Measurements from ENCODE around the gene GJA3.

The GJA3 gene

DNA sequence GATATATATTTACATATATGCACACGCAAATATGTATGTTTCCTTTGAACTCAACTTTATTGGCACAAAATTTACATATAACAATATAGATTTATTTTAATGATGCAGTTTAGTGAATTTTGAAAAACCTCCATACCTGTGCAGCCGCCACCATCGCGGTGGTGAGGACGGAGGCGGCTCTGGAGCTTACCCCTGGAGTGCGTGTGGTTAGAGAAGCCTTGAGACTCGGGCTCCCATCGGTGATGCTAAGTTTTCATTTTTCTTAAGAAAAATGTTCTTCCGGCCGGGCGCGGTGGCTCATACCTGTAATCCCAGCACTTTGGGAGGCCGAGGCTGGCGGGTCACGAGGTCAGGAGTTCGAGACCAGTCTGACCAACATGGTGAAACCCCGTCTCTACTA lies 31.8 kb downstream of the GJA3 start:
- no peak for DNase-seq (ENCODE audit: low read depth in 2 of 3, low spot score in 2 of 3)

GRCh38 chr13:20128459-20128931 lies 32.4 kb downstream of the GJA3 start:
- no peak for DNase-seq (ENCODE audit: low read depth in 2 of 3, low spot score in 2 of 3)

GRCh38 chr13:20127562-20128458 lies 33.0 kb downstream of the GJA3 start:
- peak in 1 of 3 experiments; percentile 13 for DNase-seq (ENCODE audit: low read depth in 2 of 3, low spot score in 2 of 3)

DNA sequence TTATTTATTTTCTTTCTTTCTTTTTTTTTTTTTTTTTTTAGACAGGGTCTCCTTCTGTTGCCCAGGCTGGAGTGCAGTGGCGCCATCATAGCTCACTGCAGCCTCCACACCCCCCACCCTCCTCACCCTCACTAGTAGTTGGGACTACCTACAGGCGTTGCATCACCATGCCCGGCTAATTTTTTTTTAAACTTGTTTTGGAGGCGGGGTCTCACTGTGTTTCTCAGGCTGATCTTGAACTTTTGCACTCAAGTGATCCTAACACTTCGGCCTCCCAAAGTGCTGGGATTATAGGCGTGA lies 33.6 kb downstream of the GJA3 start:
- no peak for DNase-seq (ENCODE audit: low read depth in 2 of 3, low spot score in 2 of 3)

DNA sequence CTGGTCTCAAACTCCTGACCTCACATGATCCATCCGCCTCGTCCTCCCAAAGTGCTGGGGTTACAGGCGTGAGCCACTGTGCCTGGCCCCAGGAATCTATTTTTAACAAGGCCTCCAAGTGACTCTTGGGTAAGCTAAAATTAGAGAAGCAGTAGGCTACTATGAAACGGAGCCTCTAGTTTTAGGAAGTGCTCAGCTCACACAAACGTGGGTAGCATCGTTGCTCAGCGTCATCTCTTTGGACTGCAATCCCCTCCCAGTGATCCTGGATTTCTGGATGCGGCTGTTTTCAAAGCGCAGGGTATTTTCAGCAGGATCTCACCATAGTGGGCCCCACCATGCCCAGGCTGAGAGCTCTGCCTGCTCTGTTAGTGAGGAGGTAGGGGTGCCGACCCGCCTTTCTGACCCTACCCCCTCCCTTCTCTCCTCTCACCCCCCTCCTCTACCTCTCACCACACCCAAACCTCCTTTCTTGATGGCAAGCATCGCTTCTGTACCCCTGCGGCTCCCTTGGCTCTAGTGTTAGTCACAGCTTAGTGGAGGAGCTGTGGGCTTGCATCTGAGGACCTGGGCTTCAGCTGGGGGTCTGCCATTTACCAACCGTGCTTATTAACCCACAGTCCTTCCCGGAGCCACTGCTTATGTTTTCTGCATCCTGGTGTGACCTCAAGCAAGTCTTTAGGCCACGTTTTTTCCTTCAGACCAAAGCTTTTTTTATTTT lies 34.2 kb downstream of the GJA3 start:
- no peak for DNase-seq (ENCODE audit: low read depth in 2 of 3, low spot score in 2 of 3)

DNA sequence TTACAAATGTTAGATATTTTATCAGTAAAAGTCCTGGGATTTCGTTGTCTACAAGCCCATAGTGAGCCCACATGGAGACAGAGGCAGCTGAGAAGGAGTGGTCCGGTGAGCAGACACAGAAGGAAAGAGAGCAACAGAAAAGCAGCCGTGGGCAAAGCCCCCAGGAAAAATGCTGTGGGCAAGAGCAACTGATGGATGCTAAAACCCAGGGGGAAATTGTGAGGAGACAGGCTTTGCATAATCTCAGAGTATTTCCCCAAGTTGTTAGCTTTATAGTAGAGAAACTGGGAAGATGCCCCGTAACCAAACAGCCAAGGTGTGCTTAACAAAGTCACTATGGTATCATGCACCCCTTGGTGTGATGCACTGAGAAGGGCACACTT lies 35.1 kb downstream of the GJA3 start:
- no peak for DNase-seq (ENCODE audit: low read depth in 2 of 3, low spot score in 2 of 3)

DNA sequence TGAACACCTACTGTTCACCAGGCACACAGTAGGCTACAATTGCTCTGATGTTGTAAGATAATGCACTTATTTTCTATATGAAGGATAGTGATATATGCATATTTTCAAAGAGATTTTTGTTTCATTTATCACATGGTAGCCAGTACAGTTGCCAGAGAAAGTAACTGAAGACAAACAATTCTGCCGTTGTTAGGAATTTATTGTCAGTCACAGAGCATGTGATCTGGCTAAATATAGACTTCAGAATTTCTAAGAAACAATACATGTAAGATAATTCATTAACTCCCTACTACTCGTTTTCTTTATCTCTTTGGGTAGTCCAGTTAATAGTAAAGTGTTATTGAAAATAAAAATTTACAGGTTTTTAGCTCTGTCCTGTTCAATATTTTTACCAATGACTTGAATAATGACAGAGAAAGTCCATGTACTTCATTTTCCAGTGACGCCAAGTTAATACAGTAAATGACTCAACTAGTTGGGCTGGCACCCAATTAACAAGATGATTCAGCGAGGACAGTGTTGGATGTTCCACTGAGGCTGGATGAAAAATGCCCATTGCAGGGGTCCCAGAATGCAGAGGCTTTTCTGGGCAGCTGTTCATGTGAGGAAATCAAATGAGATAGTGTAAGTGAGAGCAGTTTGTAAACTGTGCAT lies 35.6 kb downstream of the GJA3 start:
- DNase-seq (ENCODE audit: low read depth in 2 of 3, low spot score in 2 of 3), result no peak

GRCh38 chr13:20124303-20124702 lies 36.5 kb downstream of the GJA3 start:
- DNase-seq (ENCODE audit: low read depth in 2 of 3, low spot score in 2 of 3), result no peak

DNA sequence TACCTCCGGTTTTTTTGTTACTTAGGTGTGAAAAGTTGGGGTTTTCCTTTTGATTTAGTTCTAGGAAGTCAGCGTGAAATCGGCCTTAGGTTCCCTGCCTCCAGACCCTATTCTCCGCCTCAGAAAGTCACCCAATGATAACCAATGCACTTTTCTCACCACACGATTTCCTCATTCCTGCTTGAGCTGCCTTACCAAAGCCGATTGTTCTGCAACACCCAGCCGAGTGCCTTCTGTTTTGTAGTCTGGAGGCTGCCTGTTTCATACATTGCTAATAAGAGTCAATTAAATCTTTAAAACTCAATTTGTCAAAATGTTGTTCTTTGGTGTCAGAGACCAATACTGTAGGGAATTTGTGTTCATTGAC lies 39.7 kb downstream of the GJA3 start:
- DNase-seq (ENCODE audit: low read depth in 2 of 3, low spot score in 2 of 3), result no peak

- no peak for DNase-seq (ENCODE audit: low read depth in 2 of 3, low spot score in 2 of 3)
Observed at GRCh38 chr13:20119960-20120359, 40.9 kb downstream of the GJA3 start.

GRCh38 chr13:20118268-20119140 lies 42.3 kb downstream of the GJA3 start:
- DNase-seq (ENCODE audit: low read depth in 2 of 3, low spot score in 2 of 3), result no peak

DNA sequence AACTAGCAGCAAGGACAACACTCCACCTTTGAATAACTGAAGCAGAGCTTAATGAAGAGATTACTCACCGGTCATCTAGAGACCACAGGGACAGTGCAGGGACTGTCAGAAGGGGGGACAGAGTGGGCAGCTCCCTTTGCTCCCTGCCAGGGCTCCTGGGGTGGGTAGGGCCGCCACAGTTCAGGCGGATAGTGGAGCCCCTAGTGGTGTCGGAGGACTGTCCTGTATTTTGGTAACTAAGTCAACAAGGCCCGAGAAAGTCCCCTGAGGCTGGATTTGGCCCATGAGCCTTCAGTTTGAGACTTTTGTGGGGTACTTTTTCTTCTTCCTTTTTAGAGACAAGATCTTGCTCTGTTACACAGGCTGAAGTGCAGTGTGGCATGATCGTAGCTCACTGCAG lies 44.6 kb downstream of the GJA3 start:
- DNase-seq (ENCODE audit: low read depth in 2 of 3, low spot score in 2 of 3), result no peak

GRCh38 chr13:20114066-20114610 lies 46.7 kb downstream of the GJA3 start:
- DNase-seq (ENCODE audit: low read depth in 2 of 3, low spot score in 2 of 3), result no peak

DNA sequence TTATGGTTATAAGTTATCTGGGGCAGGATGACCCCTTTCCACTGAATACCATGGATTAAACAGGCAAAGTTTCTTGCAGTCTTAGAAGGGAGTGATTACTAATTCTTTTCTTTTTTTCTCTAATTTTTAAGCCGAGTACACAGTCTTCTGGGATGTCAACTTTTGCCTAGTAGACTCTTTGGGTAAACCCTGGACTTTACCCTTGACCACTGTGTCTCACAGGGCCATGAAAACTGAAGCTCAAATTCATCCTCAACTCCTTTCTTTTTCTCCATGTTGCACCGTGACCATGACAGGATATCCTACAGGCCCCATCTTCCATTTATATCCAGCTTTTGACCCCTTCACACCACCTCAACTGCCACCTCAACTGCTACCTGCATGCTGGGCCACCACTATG lies 51.8 kb downstream of the GJA3 start:
- DNase-seq (ENCODE audit: low read depth in 2 of 3, low spot score in 2 of 3), result no peak

- DNase-seq (ENCODE audit: low read depth in 2 of 3, low spot score in 2 of 3), result no peak
Observed at GRCh38 chr13:20106742-20107141, 54.1 kb downstream of the GJA3 start.

- no peak for DNase-seq (ENCODE audit: low read depth in 2 of 3, low spot score in 2 of 3)
Observed at GRCh38 chr13:20105161-20105689, 55.6 kb downstream of the GJA3 start.

DNA sequence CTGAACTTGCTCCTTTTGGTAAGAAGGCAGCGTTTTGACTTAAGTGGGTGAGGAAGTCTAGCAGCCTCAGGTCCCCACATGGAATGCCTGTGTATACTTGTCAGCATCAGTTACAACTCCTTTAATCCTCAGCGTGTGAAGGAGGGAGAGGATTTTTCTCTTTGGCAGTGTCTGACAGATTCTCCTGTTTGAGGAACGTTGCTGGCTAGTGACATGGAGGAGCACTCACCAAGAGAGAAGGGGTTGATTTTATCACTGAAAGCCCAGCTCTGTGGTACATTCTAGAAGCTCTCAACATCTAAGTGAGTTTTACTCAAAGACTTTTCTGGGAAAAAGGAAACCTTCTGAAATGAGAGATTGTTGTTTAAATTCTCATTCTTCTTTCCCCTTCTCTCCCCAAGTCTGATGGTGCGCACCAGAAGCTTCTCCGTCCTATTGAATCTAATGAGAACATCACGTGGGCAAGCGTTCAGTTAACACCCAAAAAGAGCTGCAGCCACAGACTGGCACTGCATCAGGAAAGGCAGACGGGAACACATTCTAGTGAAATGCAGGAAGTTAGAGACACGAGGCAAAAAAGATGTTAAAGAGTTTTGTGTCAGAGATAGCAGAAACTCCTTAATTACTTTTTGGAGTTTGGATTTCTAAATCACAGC lies 58.2 kb downstream of the GJA3 start:
- no peak for DNase-seq (ENCODE audit: low read depth in 2 of 3, low spot score in 2 of 3)

- DNase-seq (ENCODE audit: low read depth in 2 of 3, low spot score in 2 of 3), result no peak
Observed at GRCh38 chr13:20101467-20102316, 59.2 kb downstream of the GJA3 start.

DNA sequence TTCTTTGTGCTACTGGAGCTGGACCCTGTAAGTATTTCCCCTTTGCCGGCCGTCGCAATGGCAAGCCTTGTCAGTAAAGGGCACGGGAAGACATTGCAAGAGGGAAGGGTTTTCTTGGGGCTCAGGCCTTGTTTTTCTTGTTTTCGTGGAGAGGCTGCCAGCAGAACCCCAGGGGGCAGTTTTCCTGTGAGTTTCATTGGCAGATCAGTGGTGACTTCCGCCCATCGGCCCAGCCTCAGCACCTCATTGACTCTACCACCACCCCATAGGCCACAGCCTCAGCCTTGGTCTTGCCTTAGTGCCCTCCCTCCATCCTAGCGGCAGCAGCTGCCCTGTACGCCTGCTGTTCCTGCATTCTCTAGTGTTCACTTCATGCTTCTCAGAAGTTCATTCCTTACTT lies 61.5 kb downstream of the GJA3 start:
- no peak for DNase-seq (ENCODE audit: low read depth in 2 of 3, low spot score in 2 of 3)

Measured in activated CD8-positive, alpha-beta memory T cell treated with anti-CD3 and anti-CD28 coated beads for 48 hours (primary cell).